ENCODE data around the gene ATP6V0A1.

The ATP6V0A1 gene

GRCh38 chr17:42566883-42567573, 108.3 kb downstream of the ATP6V0A1 start, which contains the start of gene MLX:
TSS of gene MLX (plus strand) at chr17:42567100. CDS start at chr17:42567125, 25 bp downstream.
- intact Hi-C loops (cut with DNase I; ENCODE audit: low total_unique reads) = no loop called here
- Histone ChIP-seq H3K9me3 (no peaks in the 10 kb centered on the region), H3K27me3 (no peaks in the 10 kb centered on the region), H3K4me3 (peak within 1 kb of the TSS; percentile 80), H3K27ac (peak within 1 kb of the TSS; percentile 91 to 92), H3K36me3 (peaks cover 48 to 62% (median 57%) of the 10 kb centered on the region in 3 donors), H3K4me1 (peaks cover 4 to 66% (median 46%) of the 10 kb centered on the region in 4 donors)
- TF ChIP-seq CTCF (IDR thresholded peaks at IDR 0.05) = no peak
- peak; percentile 92 to 97 for DNase-seq

GRCh38 chr17:42568341-42569111, 109.8 kb downstream of the ATP6V0A1 start:
- Histone ChIP-seq H3K4me1 (peaks cover 0 to 54% (median 36%) of the 10 kb centered on the region in 4 donors), H3K27ac (peak overlapping the region; percentile 91 to 92), H3K4me3 (no peak overlapping the region), H3K36me3 (peaks cover 63 to 77% (median 72%) of the 10 kb centered on the region in 3 donors), H3K9me3 (no peaks in the 10 kb centered on the region), H3K27me3 (no peaks in the 10 kb centered on the region)
- TF ChIP-seq CTCF (IDR thresholded peaks at IDR 0.05) = no peak
- intact Hi-C loops (cut with DNase I; ENCODE audit: low total_unique reads) = no loop called here
- DNase-seq = no peak

- no peaks in the 10 kb centered on the region for H3K9me3 ChIP-seq
- DNase-seq = no peak
- H3K27ac ChIP-seq = no peak overlapping the region
- H3K36me3 ChIP-seq = peaks cover 55 to 74% (median 59%) of the 10 kb centered on the region in 3 donors
- H3K4me3 ChIP-seq = no peak overlapping the region
- H3K4me1 ChIP-seq = peaks cover 0 to 25% (median 19%) of the 10 kb centered on the region in 4 donors
- no peaks in the 10 kb centered on the region for H3K27me3 ChIP-seq
- intact Hi-C loops (cut with DNase I; ENCODE audit: low total_unique reads) = no loop called here
- no peak for TF ChIP-seq CTCF (IDR thresholded peaks at IDR 0.05)
These were observed 113.0 kb downstream of the ATP6V0A1 start for GRCh38 chr17:42571435-42572225.

All from tibial artery (tissue), 4 donors.